LHCN-M2 (cell line): ENCODE results near the gene MSMB. TPM values are rescaled to one million over a fixed set of nuclear protein-coding genes. Genes with fewer than 3 reads are reported as not detected.
"Not testable (repeated sequence)": the region's sequence is repeated elsewhere in the genome, so short reads cannot be mapped to it uniquely, and the experiment has no call there.

Experiments used
- DNase-seq: peaks from one replicate; pipeline ENCODE4 v3.0.0-alpha.2; 2012; ENCODE audit warnings: low read depth
- total RNA-seq: library from RNA; depleted of rRNA; stranded (reverse); fragments of >200 nt; gene quantifications from 2 replicates; pipeline ENCODE4 v1.2.3, GENCODE V29; 2014

MSMB gene
- total RNA-seq, 1 experiment from 2014 or later = not detected

DNA sequence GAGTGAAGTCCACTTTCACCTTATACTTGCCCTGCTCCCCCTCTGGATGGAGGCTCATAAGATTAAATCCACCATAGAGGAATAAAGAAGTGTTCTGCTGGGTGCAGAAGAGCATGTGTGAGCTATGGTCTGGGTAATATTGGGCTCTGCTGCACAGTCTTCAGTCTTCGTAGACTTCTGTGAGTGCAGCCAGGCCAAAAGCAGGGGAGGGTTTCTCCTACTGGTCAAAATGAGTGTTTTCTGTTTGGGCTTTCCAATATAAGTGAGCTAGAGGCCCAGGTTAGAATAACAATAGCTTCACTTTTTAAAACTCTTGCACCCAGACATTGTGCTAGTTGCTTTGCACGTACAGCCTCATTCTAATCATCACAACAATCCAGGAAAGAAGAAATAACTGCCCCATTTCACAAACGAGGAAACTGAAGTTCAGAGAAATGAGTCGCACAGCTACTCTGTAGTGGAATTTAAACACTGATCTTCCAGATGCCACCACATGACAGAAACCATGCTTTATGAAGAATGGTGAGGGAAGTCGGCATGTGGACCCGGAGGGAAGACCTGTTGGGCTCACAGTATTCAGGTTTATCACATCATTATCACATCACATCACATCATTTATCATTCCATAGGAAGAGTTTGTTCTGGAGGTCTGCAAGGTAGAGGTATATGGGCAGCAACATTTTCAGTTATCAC lies 23.8 kb upstream of the MSMB start:
- DNase-seq = no peak

DNA sequence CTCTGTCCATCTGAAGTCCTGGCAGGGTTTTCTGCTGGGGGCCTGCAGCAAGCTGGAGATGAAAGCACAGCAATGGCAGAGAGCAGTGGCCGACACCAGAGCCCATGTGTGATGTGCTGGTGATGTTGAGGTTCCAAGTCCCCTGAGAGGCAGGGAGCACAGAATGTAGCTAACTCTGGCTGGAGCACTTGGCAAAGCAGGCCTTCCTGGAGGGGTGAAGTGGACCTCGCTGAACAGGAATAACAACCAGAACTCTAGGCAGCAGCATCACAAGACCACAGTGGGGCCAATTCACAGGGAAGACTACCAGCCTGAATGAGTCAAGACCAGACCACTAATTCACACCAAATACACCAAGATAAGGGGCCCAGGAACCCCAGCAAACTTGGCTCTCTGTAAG lies 22.8 kb upstream of the MSMB start:
- no peak for DNase-seq

DNA sequence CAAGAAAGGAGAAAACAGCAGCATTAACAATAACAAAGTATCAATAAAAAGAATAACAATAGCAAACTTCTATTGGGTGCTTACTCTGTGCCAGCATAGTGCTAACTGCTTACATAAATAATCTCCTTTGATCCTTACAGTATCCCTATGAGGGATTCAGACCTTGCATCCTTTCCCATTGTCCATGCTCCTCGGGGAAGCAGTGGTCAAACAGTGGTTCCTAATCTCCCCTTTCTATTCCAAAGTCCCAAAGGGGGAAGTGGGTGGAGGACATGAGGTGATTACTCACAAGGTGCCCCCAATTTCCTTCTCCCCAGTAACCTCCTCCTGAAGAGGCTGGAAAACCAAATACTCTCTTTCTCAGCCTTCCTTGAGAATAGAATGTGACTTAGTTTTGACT lies 22.0 kb upstream of the MSMB start:
- no peak for DNase-seq

DNA sequence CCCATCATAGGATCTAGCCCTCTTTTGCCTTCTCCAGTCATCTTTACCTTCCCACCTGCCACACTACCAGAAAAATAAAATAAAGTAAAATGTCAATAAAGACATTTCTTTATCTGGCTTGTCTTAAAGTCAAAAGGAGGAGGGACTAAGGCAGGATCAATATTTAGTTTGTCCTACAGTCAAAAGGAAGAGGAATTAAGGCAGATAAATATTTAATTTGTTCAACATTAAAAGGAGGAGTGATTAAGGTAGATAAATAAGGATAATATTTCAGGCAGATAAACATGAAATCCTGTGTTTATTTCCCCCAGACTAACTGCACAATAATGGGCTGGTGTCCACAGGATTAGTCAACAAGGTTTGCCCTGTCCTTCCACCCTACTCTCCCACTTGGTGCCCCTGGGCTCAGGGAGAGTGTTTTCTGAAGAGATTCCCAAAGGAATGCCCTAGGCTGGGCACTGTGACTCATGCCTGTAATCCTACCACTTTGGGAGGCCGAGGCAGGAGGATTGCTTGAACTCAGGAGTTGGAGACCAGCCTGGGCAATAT lies 18.3 kb upstream of the MSMB start:
- no peak for DNase-seq

DNA sequence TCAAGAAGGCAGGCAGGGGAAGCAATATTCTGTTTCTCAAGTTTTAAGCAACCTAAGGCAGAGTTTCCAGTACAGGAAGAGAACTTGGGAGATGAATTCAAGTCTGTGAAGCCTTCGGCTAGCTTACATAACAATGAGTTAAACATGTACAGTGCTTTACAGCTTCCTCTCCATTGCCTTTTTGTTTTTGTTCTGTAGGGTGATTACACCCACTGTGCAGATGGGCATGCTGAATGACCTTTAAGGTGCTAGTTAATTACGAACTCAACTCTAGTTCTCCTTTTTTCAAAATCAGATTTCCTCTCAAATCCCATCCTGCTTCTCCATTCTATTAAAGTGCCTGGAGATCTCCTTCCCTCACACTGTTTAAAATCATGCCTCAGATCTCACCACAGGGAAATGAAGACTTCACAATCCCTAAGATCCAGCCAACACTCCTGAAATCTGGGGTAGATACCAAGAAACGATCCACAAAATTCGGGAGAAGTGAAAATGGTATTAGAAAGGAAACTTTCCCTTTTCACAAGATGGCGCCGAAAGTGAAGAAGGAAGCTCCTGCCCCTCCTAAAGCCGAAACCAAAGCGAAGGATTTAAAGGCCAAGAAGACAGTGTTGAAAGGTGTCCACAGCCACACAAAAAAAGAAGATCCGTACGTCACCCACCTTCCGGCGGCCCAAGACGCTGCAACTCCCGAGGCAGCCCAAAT lies 16.8 kb upstream of the MSMB start:
- no peak for DNase-seq

DNA sequence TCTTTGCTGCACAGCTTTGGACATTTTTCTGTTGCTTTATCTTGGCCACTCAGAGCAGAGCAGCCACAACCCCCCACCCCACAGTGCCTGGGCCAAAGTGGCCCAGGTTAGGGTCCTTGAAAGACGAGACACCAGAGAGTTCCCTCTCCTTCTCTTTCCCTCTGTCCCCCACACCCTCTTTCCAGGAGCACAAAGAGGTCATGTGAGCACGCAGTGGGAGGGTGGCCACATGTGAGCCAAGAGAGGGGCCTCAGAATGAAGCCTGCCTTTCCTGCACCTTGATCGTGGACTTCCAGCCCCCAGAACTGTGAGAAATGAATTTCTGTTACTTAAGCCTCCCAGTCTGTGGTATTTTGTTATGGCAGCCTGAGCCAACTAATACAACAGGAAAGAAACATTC lies 14.6 kb upstream of the MSMB start:
- no peak for DNase-seq

DNA sequence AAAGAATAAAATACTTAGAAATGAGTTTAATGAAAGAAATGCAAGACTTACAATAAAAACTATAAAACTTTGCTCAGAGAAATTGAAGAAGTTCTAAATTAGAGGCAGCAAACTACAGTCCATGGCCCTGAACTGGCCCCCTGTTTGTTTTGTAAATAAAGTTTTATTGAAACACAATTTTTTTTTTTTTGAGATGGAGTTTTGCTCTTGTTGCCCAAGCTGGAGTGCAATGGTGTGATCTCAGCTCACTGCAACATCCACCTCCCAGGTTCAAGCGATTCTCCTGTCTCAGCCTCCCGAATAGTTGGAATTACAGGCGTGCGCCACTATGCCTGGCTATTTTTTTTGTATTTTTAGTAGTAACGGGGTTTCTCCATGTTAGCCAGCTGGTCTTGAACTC lies 11.9 kb upstream of the MSMB start:
- DNase-seq = not testable (repeated sequence)

DNA sequence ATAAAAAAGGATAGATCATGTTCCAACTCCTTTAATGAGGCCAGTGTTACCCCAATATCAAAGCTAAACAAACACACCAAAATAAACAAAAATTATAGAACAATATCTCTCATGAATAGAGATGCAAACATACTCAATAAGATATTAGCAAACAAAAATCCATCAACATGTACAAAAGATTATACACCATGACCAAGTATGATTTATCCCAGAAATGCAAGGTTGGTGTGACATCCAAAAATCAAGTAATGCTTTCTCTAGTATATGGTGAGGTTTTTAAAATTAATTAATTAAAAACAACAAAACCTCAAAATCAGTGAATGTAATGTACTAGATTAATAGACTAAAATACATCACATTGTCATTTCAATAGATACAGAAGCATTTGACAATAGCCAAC lies 11.0 kb upstream of the MSMB start:
- no peak for DNase-seq

DNA sequence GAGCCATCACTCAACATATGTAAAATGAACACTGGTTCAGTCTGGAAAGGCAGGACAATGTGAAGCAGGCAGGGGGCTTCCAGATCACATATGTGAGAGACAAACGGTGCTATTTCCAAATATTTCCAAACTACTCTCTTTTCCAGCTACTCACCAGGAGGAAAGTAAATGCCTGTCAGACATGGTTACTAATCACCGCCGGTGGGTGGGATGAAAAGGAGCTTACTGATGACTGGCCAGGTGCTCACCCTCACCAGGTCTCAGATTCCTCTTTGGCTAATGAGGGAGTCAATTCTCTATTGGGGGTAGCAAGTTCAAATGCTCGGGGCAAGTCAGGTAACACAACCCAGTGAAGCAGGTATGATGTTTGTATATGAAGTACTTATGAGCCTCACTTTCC lies 9.7 kb upstream of the MSMB start:
- no peak for DNase-seq

DNA sequence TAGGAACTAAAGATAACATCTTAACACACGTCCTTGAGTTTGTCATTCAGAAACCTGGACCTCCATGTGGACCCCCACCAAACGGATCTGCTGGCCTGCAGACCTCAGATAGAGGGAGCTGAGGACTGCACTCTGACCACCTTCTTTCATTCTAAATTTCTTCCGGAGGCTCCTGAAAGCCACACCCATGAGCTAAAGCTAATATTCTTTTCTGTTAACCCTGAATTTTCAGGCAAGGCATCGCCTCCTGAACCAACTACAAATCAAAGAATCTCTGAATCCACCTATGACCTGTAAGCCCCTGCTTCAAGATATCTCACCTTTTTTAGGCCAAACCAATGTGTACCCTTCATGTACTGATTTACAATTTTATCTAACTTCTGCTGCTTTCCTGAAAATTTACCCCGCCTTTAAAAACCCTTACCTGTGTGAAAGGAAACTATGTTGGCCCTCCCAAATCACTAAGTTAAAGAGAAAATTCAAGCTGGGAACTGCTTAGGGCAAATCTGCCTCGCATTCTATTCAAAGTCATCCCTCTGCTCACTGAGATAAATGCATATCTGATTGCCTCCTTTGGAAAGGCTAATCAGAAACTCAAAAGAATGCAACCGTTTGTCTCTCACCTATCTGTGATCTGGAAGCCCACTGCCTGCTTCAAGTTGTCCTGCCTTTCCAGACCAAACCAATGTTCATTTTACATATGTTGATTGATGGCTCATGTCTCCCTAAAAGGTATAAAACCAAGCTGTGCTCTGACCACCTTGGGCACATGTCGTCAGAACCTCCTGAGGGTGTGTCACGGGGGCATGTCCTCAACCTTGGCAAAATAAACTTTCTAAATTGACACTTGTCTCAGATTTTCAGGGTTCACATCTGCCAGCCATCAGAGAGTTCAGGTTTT lies 7.7 kb upstream of the MSMB start:
- no peak for DNase-seq

DNA sequence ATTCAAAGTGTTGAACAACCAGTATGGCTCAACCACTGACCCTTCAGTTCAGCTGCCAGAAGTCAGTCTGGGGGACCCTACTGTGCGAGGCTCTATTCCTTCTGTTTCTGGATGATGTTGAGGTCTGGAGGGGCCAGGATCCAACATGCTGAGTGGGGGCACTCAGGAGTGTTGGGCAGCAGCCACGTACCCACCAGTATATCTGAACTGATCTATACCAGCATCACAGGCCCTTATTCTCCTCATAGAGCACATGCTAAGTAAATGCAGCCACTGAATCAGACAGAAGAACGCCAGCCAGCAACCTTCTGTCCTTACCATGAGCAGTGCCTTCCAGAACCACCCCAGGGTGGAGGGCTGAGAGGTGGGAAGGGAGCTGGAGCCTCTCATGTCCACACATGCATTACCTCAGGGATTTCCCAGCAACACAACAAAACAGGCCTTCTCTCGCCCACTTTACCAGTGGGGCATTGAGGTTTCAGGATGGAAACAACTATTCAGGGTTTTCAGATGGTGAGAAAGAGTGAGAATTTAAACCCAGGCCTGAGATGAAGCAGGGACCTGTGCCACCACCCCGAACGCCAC lies 6.8 kb upstream of the MSMB start:
- no peak for DNase-seq

DNA sequence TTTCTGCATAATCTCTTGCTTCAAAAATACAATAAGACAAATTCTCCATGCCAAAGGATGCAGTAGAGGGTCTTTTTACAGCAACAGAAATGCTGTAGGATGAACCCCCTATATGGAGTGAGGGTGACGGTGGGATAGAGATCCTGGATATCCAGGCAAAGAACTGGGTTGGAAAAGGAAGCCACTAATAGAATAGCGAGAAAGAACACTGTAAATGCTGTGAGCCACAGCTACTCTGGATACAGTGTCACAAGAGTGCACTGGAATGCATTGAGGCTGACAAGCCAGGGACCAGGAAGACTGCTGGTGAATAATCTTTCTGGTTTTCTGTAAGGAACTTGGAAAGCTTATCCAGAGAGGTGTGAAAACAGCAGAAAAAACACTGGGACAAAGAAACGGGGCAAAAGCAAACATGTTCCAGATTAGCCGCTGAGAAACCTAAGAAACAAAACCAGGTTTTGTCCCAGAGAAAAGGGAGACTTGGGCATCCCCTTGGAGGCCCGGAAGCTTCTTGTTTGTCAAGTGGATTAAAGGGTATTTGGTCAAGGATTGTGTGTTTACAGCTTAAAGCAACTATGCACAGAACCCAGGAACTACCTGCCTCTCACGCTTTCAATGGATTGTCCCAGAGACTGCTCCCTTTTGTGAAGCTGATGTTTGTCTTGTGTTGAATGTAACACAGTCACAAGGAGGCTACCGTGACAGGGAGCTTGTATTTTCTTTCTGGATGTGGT lies 6.2 kb upstream of the MSMB start:
- DNase-seq = no peak

DNA sequence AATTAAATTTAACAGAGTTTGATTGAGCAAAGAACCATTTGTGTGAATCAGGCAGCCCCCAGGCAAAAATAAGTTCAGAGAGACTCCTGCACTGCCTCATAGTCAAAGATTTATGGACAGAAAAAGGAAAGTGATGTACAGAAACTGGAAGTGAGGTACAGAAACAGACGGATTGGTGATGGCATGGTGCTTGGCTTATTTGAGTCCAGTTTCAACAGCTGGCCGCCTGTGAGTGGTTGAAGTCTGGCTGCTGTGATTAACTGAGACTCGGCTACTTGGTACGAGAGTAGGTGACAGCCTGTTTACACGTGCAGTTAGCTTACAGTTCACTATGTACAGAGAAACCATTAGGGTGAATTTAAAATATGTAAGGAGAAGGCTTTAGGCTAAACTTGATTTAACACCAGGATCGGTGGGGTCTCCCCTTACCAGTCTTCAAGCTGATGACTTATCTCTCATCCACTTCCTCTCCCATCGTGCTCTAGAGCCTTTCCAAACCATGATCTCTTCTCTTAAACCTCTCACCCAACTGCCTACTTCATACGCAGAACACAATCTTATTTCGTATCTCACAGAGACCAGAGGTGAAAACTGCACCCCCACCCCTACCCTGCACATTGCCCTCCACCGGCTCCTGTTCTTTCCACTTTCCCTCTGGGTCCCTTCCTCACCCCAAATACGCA lies 5.0 kb upstream of the MSMB start:
- peak; percentile 74 for DNase-seq

DNA sequence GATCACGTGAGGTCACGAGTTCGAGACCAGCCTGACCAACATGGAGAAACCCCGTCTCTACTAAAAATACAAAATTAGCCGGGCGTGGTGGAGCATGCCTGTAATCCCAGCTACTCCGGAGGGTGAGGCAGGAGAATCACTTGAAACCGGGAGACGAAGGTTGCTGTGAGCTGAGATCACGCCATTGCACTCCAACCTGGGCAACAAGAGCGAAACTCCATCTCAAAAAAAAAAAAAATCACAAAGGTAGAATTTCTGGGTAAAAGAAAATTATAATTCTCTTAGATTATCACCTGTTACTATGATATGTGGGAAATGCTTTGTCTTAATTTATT lies 3.4 kb upstream of the MSMB start:
- DNase-seq = not testable (repeated sequence)

DNA sequence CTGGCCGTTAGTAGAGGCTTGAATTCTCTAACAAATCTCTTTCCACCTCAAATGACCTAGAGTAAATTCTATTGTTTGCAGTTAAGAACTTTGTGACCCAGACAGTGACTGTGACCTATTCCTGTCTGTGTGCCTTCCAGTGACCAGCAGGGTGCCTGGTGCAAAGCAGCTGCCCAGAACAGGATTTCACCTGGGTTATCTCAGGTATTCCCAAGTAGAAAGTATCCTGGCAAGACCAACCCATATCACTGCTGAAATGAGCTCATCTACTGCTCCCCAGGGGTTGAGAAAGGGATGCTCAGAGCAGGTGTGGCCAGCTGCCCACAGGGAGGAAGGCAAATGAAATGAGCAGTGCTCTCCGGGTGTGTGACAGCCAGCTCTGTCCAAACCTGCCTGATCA lies 2.1 kb upstream of the MSMB start:
- no peak for DNase-seq

DNA sequence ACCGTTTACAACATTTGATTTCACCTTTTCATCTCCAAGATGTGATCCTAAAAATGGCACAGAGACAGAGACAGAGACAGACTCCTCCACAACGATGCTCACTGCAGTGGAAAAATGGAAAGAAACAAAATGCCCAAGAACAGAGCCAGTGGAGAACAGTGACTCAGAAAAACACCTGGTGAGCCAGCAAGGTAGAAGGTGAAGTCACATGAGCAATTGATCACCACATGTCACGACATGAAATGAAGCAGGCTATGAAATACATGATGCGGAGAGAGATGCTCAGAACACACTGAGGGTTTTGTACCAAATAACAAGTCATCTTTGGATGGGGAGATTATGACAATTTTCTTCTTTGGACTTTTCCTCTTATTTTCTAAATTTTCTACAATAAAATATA lies 3.5 kb downstream of the MSMB start:
- no peak for DNase-seq

DNA sequence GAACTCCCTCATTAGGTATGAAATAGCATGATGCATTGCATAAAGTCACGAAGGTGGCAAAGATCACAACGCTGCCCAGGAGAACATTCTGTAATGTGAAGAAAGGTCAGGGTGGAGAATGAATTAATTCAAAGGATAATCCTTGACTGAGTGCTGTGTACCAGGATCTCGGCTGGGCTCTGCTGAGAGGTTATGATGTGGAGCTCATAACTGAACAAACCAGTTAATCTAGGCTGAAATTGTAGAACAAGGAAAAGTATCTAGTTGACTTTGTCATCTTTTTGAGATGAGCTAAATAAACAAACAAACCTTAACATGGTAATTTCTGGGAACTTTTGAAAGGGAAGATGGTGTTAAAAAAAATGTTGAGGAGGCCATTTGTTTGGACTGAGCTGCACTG lies 6.1 kb downstream of the MSMB start:
- no peak for DNase-seq

DNA sequence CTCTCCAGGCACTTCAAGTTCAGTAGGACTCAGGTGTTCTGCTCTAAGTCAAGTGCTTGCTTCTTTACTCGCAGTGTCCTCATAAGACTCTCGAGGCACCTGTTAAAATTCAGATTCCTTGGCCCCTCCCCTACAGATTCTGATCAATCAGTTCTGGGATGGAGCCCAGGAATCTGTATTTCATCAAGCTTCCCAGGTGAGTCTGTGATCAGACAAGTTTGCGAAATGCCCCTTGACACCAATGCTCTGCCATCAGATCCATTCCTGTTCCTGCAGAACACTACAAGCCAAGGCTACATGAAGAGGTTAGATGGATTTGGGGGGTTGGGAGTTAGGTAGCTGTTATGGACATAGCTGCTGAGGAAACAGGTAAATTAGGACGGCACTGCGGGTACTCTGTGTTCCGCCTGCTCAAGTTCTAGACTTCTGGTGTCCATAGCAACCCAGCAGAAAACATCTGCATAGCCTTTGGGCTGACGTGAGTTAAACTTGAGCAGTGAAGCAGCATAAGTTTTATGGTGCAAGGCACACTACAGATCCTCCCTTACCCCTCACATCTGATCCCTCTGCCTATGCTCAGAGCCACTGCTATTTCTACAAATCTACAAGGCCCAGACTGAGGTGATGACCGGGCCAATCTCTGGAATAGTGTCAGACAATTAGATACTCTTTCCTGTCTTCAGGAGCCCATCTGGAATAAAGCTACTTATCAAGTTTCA lies 8.8 kb downstream of the MSMB start:
- DNase-seq = no peak

DNA sequence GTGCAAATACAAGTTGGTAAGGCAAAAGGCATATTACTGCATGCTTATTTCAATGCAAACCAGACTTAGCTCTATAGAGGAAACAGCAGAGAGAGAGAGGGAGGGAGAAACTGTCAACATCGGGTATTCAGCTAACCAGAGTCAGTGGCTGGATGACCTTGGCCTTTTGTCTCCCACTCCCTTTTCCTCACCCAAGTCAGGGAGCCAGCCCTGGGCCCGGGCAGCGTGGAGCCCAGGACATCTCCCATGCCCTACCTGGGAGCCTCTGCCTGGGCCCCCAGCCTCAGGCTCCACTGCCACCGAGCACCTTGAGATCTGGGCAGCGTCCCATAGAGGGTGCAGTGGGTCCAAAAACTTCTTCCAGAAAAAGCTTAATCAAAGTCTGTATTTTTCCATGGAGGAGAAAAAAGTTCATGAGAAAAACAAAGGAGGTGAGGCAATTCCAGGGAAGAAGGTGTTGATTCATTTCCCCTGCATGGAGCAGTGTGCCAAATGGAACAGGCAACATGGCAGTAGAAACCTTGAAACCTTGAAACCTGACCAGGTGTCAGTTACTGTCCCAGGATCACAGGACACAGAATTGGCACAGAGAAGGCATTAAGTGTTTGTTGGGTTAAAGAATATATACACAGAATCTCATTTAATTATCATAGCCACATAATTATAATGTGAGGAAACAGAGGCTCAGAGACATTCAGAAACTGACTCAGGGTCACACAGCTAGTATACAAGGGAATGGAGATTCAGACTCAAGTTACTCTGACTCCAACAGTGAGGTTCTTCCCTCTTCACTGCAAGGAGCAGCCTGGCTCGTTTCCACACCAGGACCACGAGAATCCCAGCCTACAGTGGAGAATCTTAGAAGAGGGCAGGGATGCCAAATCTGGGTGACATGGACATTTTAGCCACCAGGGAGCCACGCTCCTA lies 9.9 kb downstream of the MSMB start:
- DNase-seq = no peak
